ENCODE data around the gene NSD1.

NSD1 gene

DNA sequence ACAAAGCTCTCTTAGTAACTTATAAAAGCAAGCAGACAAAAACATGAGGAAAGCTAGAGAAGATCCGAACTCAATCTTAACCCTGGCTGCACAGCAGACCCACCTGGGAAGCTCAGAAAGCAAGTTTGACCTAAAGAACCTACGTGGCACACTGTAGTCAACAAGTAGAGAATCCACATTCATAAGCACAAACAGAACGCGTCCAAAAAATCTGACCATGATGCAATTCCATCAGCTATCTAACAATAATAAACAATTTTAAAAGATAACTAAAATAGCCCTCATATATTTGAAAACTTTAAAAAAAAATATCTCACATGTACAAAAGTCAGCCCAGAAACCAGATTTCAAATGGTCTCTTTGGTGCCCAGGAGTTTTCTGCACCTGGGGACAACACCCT lies 213.2 kb downstream of the NSD1 start:
- no peak overlapping the region for H3K4me3 ChIP-seq (ENCODE audit: low read depth, low read length)

DNA sequence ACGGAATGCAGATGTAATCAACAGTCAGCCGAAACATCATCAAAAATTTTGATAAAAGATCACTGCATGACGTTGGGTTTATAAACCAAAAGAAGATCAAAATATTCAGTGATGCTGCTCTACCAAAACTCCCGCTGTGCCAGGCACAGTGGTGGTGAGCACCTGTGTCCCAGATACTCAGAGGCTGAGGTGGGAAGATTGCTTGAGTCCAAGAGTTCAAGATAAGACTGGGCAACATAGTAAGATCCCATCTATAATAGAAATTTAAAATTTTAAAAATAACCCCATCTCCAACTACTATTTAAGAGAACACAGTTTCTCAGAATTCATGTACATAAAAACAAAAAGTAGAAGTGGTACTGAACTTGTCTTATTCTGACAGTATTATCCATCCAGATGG lies 214.1 kb downstream of the NSD1 start:
- DNase-seq (ENCODE audit: low read depth, low spot score): no peak
- no peak for TF ChIP-seq CTCF (IDR thresholded peaks at IDR 0.05; ENCODE audit: insufficient read depth, low read length, missing control alignments)
- H3K4me3 ChIP-seq (ENCODE audit: low read depth, low read length): no peak overlapping the region
- ChIA-PET POLR2A (no interaction called here), CTCF (interaction anchor here (1.6 to 2.7 kb wide), 3 partner anchors 21 to 38 kb away, joined by 5 to 9 read pairs (median 5); no protein-coding TSS in a partner anchor)

More for the DNA sequence above, 213.2 kb downstream of the NSD1 start:
- CTCF ChIA-PET: interaction anchor here (0.5 to 2.7 kb wide), 7 partner anchors 22 to 154 kb away, joined by 3 to 9 read pairs (median 5); no protein-coding TSS in a partner anchor
- DNase-seq (ENCODE audit: low read depth, low spot score): no peak
- TF ChIP-seq CTCF (IDR thresholded peaks at IDR 0.05; ENCODE audit: insufficient read depth, low read length, missing control alignments): no peak
- POLR2A ChIA-PET: no interaction called here

DNA sequence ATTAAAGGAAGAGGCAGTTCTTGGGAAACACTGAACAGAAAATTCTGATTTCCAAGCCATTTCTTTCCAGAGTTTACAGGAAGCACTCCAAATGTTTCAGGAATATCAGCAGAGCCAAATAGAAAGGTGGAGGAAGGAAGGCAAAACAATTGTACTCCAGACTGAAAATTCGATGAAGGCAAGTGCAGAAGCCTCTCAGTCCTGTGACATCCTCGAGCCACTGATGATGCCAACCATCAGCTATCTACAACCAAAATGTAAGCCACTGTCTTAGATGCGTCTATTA lies 215.7 kb downstream of the NSD1 start:
- TF ChIP-seq CTCF (IDR thresholded peaks at IDR 0.05; ENCODE audit: insufficient read depth, low read length, missing control alignments): no peak
- POLR2A ChIA-PET: interaction anchor here (1.1 kb wide), 1 partner anchor 123 kb away, joined by 3 read pairs; no protein-coding TSS in a partner anchor
- CTCF ChIA-PET: interaction anchor here (0.6 to 4.5 kb wide), 4 partner anchors 18 to 54 kb away, joined by 3 to 26 read pairs (median 12); no protein-coding TSS in a partner anchor
- DNase-seq (ENCODE audit: low read depth, low spot score): no peak
- H3K4me3 ChIP-seq (ENCODE audit: low read depth, low read length): no peak overlapping the region

DNA sequence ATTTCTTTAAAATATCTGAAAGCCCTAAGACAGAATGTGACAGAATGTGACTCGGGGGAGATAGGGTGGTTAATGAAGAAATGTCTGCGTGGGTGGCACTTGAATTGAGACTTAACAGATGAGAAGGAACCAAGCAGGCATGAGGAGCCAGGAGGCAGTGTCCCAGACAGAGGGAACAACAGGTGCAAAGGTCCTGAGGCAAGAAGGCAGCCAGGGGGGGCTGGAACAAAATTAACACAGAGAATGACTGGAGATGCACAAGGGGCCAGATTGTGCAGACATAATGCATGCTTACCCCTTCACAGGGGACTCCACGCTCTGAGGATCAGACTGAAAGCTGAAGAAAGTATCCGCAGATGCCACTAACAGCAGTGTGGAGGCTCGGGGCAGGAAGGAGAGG lies 216.2 kb downstream of the NSD1 start:
- TF ChIP-seq CTCF (IDR thresholded peaks at IDR 0.05; ENCODE audit: insufficient read depth, low read length, missing control alignments): no peak
- DNase-seq (ENCODE audit: low read depth, low spot score): no peak
- CTCF ChIA-PET: interaction anchor here (1.0 to 4.5 kb wide), 3 partner anchors 41 to 237 kb away, joined by 4 to 26 read pairs (median 21); no protein-coding TSS in a partner anchor
- peak overlapping the region; percentile 97 for H3K4me3 ChIP-seq (ENCODE audit: low read depth, low read length)
- POLR2A ChIA-PET: no interaction called here
